Trophoblast cell (in vitro differentiated cells and primary cell): ENCODE data around the gene PREX1.

Source experiments
- DNase-seq, 2 donors: peaks; one replicate each; pipeline ENCODE4 v3.0.0-alpha.2; 2016
- H2AFZ ChIP-seq: 2 replicates; pipeline ENCODE4 v1.6.1; 2013; ENCODE audit warnings: low read length, moderate library complexity, mild to moderate bottlenecking; ENCODE audit not compliant: insufficient read depth, poor library complexity
- H2AK5ac ChIP-seq: 2 replicates; pipeline ENCODE4 v1.6.1; 2013; ENCODE audit warnings: mild to moderate bottlenecking, low read length
- H2BK120ac ChIP-seq: 2 replicates; pipeline ENCODE4 v1.6.1; 2013; ENCODE audit warnings: low read length, mild to moderate bottlenecking, moderate library complexity; ENCODE audit not compliant: insufficient read depth, poor library complexity
- H2BK12ac ChIP-seq: 2 replicates; pipeline ENCODE4 v1.6.1; 2013; ENCODE audit warnings: mild to moderate bottlenecking, low read length, moderate library complexity
- H2BK5ac ChIP-seq: 2 replicates; pipeline ENCODE4 v1.6.1; 2013; ENCODE audit warnings: low read length, low read depth, moderate library complexity, mild to moderate bottlenecking; ENCODE audit not compliant: poor library complexity
- H3K14ac ChIP-seq: 2 replicates; pipeline ENCODE4 v1.6.1; 2013; ENCODE audit warnings: mild to moderate bottlenecking, low read length
- H3K18ac ChIP-seq: 2 replicates; pipeline ENCODE4 v1.6.1; 2013; ENCODE audit warnings: mild to moderate bottlenecking, low read length
- H3K23ac ChIP-seq: 2 replicates; pipeline ENCODE4 v1.6.1; 2013; ENCODE audit warnings: low read length
- H3K27ac ChIP-seq: 2 replicates; pipeline ENCODE4 v1.5.1; 2013; ENCODE audit warnings: low read depth, mild to moderate bottlenecking, inconsistent platforms, low read length, moderate library complexity
- H3K27me3 ChIP-seq: 2 replicates; pipeline ENCODE4 v1.6.1; 2013; ENCODE audit warnings: inconsistent platforms, mild to moderate bottlenecking, low read length, moderate library complexity; ENCODE audit not compliant: insufficient read depth
- H3K36me3 ChIP-seq, 2 experiments: 1 replicate in 1 of 2; 2 replicates in 1 of 2; pipeline ENCODE4 v1.6.1; 2013; ENCODE audit warnings: low read length in 2 of 2, mild to moderate bottlenecking in 2 of 2, moderate library complexity in 1 of 2; ENCODE audit not compliant: insufficient read depth in 2 of 2, control insufficient read depth in 1 of 2
- H3K4ac ChIP-seq: 2 replicates; pipeline ENCODE4 v1.6.1; 2013; ENCODE audit warnings: low read depth, mild to moderate bottlenecking, low read length, moderate library complexity
- H3K4me1 ChIP-seq, 2 experiments: 1 replicate in 1 of 2; 2 replicates in 1 of 2; pipeline ENCODE4 v1.6.1; 2013; ENCODE audit warnings: low read length in 2 of 2, mild to moderate bottlenecking in 2 of 2, moderate library complexity in 1 of 2; ENCODE audit not compliant: insufficient read depth in 2 of 2, control insufficient read depth in 1 of 2
- H3K4me2 ChIP-seq: 2 replicates; pipeline ENCODE4 v1.6.1; 2013; ENCODE audit warnings: inconsistent platforms, mild to moderate bottlenecking, low read length, moderate library complexity
- H3K4me3 ChIP-seq: 2 replicates; pipeline ENCODE4 v1.5.1; 2013; ENCODE audit warnings: mild to moderate bottlenecking, low read depth, low read length, inconsistent platforms
- H3K79me1 ChIP-seq: one replicate; pipeline ENCODE4 v1.6.1; 2013; ENCODE audit warnings: low read length
- H3K79me2 ChIP-seq: 2 replicates; pipeline ENCODE4 v1.6.1; 2013; ENCODE audit warnings: low read length, mild to moderate bottlenecking; ENCODE audit not compliant: control insufficient read depth, insufficient read depth, poor library complexity
- H3K9ac ChIP-seq: 2 replicates; pipeline ENCODE4 v1.6.1; 2013; ENCODE audit warnings: mild to moderate bottlenecking, low read length
- H3K9me3 ChIP-seq: 2 replicates; pipeline ENCODE4 v1.6.1; 2013; ENCODE audit warnings: low read depth, mild to moderate bottlenecking, control low read depth, inconsistent platforms, low read length; ENCODE audit not compliant: insufficient read depth
- H4K12ac ChIP-seq: 2 replicates; pipeline ENCODE4 v1.6.1; 2013; ENCODE audit warnings: low read depth, mild to moderate bottlenecking, low read length, moderate library complexity
- H4K8ac ChIP-seq: 2 replicates; pipeline ENCODE4 v1.6.1; 2013; ENCODE audit warnings: low read depth, mild to moderate bottlenecking, low read length, moderate library complexity
- H4K91ac ChIP-seq: one replicate; pipeline ENCODE4 v1.6.1; 2013; ENCODE audit warnings: low read depth, mild to moderate bottlenecking, low read length, moderate library complexity
- WGBS: extraction: QIAGEN DNeasy Blood & Tissue Kit; methylation state at CpG from one replicate; pipeline ENCODE4 v1.1.7; 2013; ENCODE audit warnings: missing lambda C conversion rate; ENCODE audit not compliant: insufficient read length, insufficient coverage; ENCODE audit errors: extremely low coverage; 5-methylcytosine and 5-hydroxymethylcytosine counted together

Gene PREX1

GRCh38 chr20:48610996-48611395, 216.8 kb downstream of the PREX1 start:
- Histone ChIP-seq H3K23ac (no peak overlapping the region), H2BK12ac (no peak overlapping the region), H3K27me3 (no peaks in the 10 kb centered on the region), H3K4me3 (no peak overlapping the region), H3K36me3 (no peaks in the 10 kb centered on the region), H3K9me3 (no peaks in the 10 kb centered on the region), H2AFZ (no peak overlapping the region), H2AK5ac (no peak overlapping the region), H4K91ac (no peak overlapping the region), H2BK120ac (no peak overlapping the region), H3K4me2 (no peak overlapping the region), H3K18ac (no peak overlapping the region), H4K12ac (no peak overlapping the region), H3K4ac (no peak overlapping the region), H3K27ac (no peak overlapping the region), H3K79me1 (no peaks in the 10 kb centered on the region), H3K4me1 (peaks cover 6 to 10% of the 10 kb centered on the region in 2 experiments), H3K14ac (no peak overlapping the region), H4K8ac (no peak overlapping the region), H2BK5ac (no peak overlapping the region), H3K79me2 (no peaks in the 10 kb centered on the region), H3K9ac (no peak overlapping the region)
- no peak for DNase-seq
- WGBS = no CpG with 5 or more reads among the region's 4 CpGs

- no peaks in the 10 kb centered on the region for H3K79me2 ChIP-seq
- no peak overlapping the region for H3K27ac ChIP-seq
- no peak overlapping the region for H4K91ac ChIP-seq
- H2AK5ac ChIP-seq = no peak overlapping the region
- H3K23ac ChIP-seq = no peak overlapping the region
- H4K8ac ChIP-seq = no peak overlapping the region
- H3K4me1 ChIP-seq = peaks cover under 1 to 6% of the 10 kb centered on the region in 2 experiments
- H3K18ac ChIP-seq = no peak overlapping the region
- no peak overlapping the region for H3K14ac ChIP-seq
- H3K27me3 ChIP-seq = no peaks in the 10 kb centered on the region
- no peak overlapping the region for H2BK120ac ChIP-seq
- no peak overlapping the region for H4K12ac ChIP-seq
- H3K79me1 ChIP-seq = no peaks in the 10 kb centered on the region
- H3K9me3 ChIP-seq = no peaks in the 10 kb centered on the region
- H3K36me3 ChIP-seq = no peaks in the 10 kb centered on the region
- no peak overlapping the region for H2AFZ ChIP-seq
- no peak overlapping the region for H3K4me2 ChIP-seq
- no peak overlapping the region for H3K4me3 ChIP-seq
- WGBS = no CpG with 5 or more reads among the region's 5 CpGs
- DNase-seq = no peak
- no peak overlapping the region for H2BK5ac ChIP-seq
- H3K9ac ChIP-seq = no peak overlapping the region
- no peak overlapping the region for H2BK12ac ChIP-seq
- no peak overlapping the region for H3K4ac ChIP-seq
Measured at GRCh38 chr20:48609491-48609978, 218.3 kb downstream of the PREX1 start.

- Histone ChIP-seq H3K27ac (no peak overlapping the region), H2AFZ (no peak overlapping the region), H3K4me3 (no peak overlapping the region), H3K79me1 (no peaks in the 10 kb centered on the region), H4K8ac (no peak overlapping the region), H3K36me3 (no peaks in the 10 kb centered on the region), H2BK5ac (no peak overlapping the region), H3K79me2 (no peaks in the 10 kb centered on the region), H3K14ac (no peak overlapping the region), H2BK120ac (no peak overlapping the region), H4K12ac (no peak overlapping the region), H3K23ac (no peak overlapping the region), H4K91ac (no peak overlapping the region), H3K27me3 (no peaks in the 10 kb centered on the region), H3K4me2 (no peak overlapping the region), H2AK5ac (no peak overlapping the region), H3K9me3 (no peaks in the 10 kb centered on the region), H3K18ac (no peak overlapping the region), H3K9ac (no peak overlapping the region), H3K4ac (no peak overlapping the region), H2BK12ac (no peak overlapping the region), H3K4me1 (peaks cover 0 to 7% of the 10 kb centered on the region in 2 experiments)
- WGBS = no CpG with 5 or more reads among the region's 3 CpGs
- no peak for DNase-seq
Measured at GRCh38 chr20:48608756-48609155, 219.0 kb downstream of the PREX1 start.

- WGBS = no CpG with 5 or more reads among the region's 8 CpGs
- H3K4ac ChIP-seq = no peak overlapping the region
- H3K27me3 ChIP-seq = no peaks in the 10 kb centered on the region
- no peak overlapping the region for H2AFZ ChIP-seq
- no peak overlapping the region for H2AK5ac ChIP-seq
- no peak overlapping the region for H2BK12ac ChIP-seq
- H3K4me2 ChIP-seq = no peak overlapping the region
- no peak overlapping the region for H3K14ac ChIP-seq
- H3K79me1 ChIP-seq = no peaks in the 10 kb centered on the region
- no peak overlapping the region for H3K23ac ChIP-seq
- no peaks in the 10 kb centered on the region for H3K79me2 ChIP-seq
- no peak overlapping the region for H2BK120ac ChIP-seq
- no peaks in the 10 kb centered on the region for H3K36me3 ChIP-seq
- no peak overlapping the region for H3K9ac ChIP-seq
- no peak overlapping the region for H4K8ac ChIP-seq
- no peak overlapping the region for H3K27ac ChIP-seq
- no peak for DNase-seq
- no peak overlapping the region for H4K91ac ChIP-seq
- peaks cover 4 to 12% of the 10 kb centered on the region in 2 experiments for H3K4me1 ChIP-seq
- H3K9me3 ChIP-seq = no peaks in the 10 kb centered on the region
- no peak overlapping the region for H3K4me3 ChIP-seq
- H4K12ac ChIP-seq = no peak overlapping the region
- H3K18ac ChIP-seq = no peak overlapping the region
- H2BK5ac ChIP-seq = no peak overlapping the region
Measured at GRCh38 chr20:48607544-48607865, 220.3 kb downstream of the PREX1 start.
